Transverse colon (tissue), 3 donors: Measurements from ENCODE around the gene PRG2.

Experiments
- POLR2A ChIP-seq: fragments of 450-650 bp; IDR thresholded peaks from one replicate; pipeline ENCODE4 v1.6.1; 2016; ENCODE audit warnings: antibody characterized with exemption, mild to moderate bottlenecking, moderate library complexity
- TF ChIP-seq, protein P1 (sequence below), 5 experiments: fragments of 200-600 bp in 3 of 5; fragments of 450-650 bp in 2 of 5; sonication (generic) in 3 of 5; IDR thresholded peaks; 1 replicate in 2 of 5; 2 replicates in 3 of 5; pipeline ENCODE4 v1.5.1; 2016 to 2017; ENCODE audit warnings: antibody characterized with exemption in 5 of 5, inconsistent platforms in 3 of 5, mild to moderate bottlenecking in 2 of 5, moderate library complexity in 1 of 5

DNA sequence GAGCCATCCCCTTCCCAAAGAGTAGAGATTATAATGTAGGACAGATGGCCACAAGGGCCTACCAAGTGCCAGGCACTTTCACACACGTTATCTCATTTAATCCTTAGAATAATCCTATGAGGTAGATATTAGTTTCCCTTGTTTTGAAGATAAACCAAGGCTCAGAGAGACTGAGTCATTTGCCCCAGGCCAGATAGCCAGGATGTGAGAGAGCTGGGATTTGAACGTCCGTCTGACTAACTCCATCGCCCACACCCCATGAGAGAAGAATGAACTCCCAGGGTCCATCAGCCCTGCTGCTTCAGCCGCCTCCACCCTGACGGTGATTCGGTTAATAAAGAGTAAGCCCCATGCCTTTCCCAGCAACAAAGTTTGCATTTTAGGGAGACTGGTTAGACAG is 20.2 kb downstream of the PRG2 start:
- TF ChIP-seq, protein P1, sequence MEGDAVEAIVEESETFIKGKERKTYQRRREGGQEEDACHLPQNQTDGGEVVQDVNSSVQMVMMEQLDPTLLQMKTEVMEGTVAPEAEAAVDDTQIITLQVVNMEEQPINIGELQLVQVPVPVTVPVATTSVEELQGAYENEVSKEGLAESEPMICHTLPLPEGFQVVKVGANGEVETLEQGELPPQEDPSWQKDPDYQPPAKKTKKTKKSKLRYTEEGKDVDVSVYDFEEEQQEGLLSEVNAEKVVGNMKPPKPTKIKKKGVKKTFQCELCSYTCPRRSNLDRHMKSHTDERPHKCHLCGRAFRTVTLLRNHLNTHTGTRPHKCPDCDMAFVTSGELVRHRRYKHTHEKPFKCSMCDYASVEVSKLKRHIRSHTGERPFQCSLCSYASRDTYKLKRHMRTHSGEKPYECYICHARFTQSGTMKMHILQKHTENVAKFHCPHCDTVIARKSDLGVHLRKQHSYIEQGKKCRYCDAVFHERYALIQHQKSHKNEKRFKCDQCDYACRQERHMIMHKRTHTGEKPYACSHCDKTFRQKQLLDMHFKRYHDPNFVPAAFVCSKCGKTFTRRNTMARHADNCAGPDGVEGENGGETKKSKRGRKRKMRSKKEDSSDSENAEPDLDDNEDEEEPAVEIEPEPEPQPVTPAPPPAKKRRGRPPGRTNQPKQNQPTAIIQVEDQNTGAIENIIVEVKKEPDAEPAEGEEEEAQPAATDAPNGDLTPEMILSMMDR (IDR thresholded peaks at IDR 0.05) = no peak
- TF ChIP-seq POLR2A = no peak
